Measurements from ENCODE around the gene MZF1. TPM values are rescaled to one million over a fixed set of nuclear protein-coding genes. Genes with fewer than 3 reads are reported as not detected.

MZF1 gene
- total and polyA plus RNA-seq, 8 donors, result 9.8 to 70.2 (median 12.6) TPM

DNA sequence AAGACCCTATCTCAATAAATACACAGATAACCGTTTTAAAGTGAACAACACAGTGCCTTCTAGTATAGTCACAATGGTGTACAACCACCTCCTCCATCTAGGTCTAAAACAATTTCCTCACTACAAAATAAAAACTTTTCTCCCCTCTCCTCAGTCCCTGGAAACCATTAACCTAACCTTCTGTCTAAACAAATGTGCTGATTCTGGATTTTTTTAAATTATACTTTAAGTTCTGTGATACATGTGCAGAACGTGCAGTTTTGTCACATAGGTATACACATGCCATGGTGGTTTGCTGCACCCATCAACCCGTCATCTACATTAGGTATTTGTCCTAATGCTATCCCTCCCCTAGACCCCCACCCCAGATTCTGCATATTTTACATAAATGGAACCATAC, 43.7 kb downstream of the MZF1 start:
- H3K36me3 ChIP-seq, result no peaks in the 10 kb centered on the region
- WGBS, 2 donors, result 54 to 66% methylated on average over 3 of the region's 3 CpGs
- H3K27ac ChIP-seq, result no peak overlapping the region
- TF ChIP-seq, protein P1, sequence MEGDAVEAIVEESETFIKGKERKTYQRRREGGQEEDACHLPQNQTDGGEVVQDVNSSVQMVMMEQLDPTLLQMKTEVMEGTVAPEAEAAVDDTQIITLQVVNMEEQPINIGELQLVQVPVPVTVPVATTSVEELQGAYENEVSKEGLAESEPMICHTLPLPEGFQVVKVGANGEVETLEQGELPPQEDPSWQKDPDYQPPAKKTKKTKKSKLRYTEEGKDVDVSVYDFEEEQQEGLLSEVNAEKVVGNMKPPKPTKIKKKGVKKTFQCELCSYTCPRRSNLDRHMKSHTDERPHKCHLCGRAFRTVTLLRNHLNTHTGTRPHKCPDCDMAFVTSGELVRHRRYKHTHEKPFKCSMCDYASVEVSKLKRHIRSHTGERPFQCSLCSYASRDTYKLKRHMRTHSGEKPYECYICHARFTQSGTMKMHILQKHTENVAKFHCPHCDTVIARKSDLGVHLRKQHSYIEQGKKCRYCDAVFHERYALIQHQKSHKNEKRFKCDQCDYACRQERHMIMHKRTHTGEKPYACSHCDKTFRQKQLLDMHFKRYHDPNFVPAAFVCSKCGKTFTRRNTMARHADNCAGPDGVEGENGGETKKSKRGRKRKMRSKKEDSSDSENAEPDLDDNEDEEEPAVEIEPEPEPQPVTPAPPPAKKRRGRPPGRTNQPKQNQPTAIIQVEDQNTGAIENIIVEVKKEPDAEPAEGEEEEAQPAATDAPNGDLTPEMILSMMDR (IDR thresholded peaks at IDR 0.05), result no peak
- ATAC-seq (no peak), DNase-seq (no peak), FAIRE-seq (no peak)
- intact Hi-C loops (cut with DNase I), result no loop called here
- no peaks in the 10 kb centered on the region for H3K27me3 ChIP-seq
- no peak overlapping the region for H3K4me3 ChIP-seq
- H3K9me3 ChIP-seq, result no peaks in the 10 kb centered on the region
- H3K4me1 ChIP-seq, result no peaks in the 10 kb centered on the region

DNA sequence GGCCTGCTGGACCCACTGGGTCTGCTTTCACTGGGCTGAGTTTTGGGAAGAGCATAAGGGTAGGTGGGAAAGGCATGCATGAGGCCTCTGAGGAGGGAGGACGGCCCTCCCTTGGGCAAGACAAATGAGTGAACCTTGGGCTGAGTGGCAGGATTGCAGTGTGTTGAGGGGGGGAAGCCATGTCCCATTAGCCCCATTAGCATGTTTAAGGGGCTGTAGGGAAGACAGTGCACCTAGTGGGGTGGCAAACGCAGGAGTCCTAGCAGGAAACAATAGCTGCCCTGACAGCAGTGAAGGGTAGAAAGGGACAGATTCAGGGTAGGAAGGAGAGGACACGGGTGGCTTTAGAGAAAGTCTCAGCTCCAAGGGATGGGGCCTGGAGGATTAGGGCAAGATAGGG, 50.4 kb downstream of the MZF1 start:
- no peaks in the 10 kb centered on the region for H3K36me3 ChIP-seq
- no peak overlapping the region for H3K27ac ChIP-seq
- intact Hi-C loops (cut with DNase I), result no loop called here
- ATAC-seq, result no peak
- DNase-seq, result no peak
- no peaks in the 10 kb centered on the region for H3K9me3 ChIP-seq
- peaks cover 6 to 14% (median 11%) of the 10 kb centered on the region in 3 donors for H3K4me1 ChIP-seq
- TF ChIP-seq, protein P1 (IDR thresholded peaks at IDR 0.05), result no peak
- no peak for FAIRE-seq
- WGBS, 2 donors, result 65 to 87% methylated on average over 3 of the region's 3 CpGs
- no peaks in the 10 kb centered on the region for H3K27me3 ChIP-seq
- no peak overlapping the region for H3K4me3 ChIP-seq

DNA sequence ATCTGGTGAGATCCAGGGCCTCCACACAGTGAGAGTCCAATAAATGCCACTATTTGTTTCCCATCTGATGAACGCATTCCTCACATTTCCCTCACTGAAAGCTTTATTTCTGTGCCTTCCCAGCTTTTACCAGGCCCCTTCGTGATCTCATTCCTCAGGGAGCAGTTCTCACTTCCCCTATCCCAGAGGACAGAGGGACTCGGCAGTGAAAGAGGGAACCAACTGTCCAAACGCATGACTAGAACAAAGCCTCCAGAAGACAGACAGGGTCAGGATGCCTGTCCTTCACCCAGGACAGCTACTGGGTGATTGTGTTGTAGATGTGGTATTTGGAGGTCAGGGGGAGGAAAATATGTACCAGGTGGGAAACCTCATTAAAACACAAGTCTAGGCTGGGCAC, 51.5 kb downstream of the MZF1 start:
- no peak for ATAC-seq
- intact Hi-C loops (cut with DNase I), result no loop called here
- TF ChIP-seq, protein P1 (IDR thresholded peaks at IDR 0.05), result no peak
- peaks cover 0 to 7% (median 0%) of the 10 kb centered on the region in 3 donors for H3K36me3 ChIP-seq
- H3K27me3 ChIP-seq, result no peaks in the 10 kb centered on the region
- 63 to 68% methylated on average over 4 of the region's 4 CpGs for WGBS, 2 donors
- no peak for FAIRE-seq
- no peak overlapping the region for H3K27ac ChIP-seq
- no peaks in the 10 kb centered on the region for H3K9me3 ChIP-seq
- no peak overlapping the region for H3K4me3 ChIP-seq
- DNase-seq, result no peak
- peaks cover 6 to 14% (median 13%) of the 10 kb centered on the region in 3 donors for H3K4me1 ChIP-seq

- Histone ChIP-seq H3K9me3 (no peaks in the 10 kb centered on the region), H3K27ac (peak overlapping the region; percentile 86 to 93 (median 90)), H3K4me3 (peak overlapping the region; percentile 55 to 94 (median 84)), H3K27me3 (no peaks in the 10 kb centered on the region), H3K4me1 (peaks cover 6 to 14% (median 13%) of the 10 kb centered on the region in 3 donors), H3K36me3 (peaks cover 0 to 8% (median 0%) of the 10 kb centered on the region in 3 donors)
- DNase-seq (no peak), ATAC-seq (no peak), FAIRE-seq (no peak)
- intact Hi-C loops (cut with DNase I), result no loop called here
- 2 to 5% methylated on average over 7 of the region's 7 CpGs for WGBS, 2 donors
- TF ChIP-seq, protein P1 (IDR thresholded peaks at IDR 0.05), result no peak
Observed at GRCh38 chr19:58520257-58520599, 52.9 kb downstream of the MZF1 start.

DNA sequence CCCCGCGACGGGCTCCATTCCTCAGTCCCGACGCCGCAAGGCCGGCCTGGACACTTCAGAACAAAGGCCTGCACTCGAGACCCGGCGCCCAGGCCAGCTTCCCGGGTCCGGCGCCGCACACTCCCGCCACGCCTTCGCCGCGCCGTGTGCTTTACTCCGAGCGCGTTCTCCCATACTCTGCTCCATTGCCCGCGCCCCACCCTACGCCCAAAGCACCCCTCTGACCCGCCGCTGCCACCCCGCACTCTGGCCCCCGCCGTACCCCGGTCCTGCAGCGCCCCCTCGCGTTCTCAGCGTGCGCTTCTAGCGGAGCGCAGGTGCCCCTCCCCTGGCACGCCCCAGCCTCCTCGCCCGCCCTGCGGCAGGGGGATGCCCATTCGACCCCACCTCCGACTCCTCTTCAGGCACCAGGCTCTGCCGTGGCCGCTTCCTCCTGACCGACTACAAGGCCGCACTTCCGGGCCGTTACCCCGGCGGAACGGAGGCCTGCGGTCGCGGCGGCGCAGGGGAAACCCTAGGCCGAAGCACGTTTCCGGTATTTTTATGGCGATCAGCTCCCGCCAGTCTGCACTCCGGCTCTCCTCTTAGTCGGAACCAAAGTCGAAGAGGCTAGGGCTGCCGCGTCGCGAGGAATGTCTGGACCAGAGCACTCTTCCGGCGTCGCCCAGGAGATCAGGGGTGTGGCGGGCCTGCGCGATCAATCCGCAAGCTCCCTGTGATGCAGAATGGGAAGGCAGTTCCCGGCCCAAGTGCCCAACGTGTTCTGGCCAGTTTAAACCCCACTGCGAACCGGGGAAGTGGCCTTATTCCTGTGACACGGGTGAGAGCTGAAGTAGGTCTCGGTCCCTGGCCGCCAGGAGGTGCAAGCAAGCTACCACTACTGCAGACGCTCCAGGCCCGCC, 53.5 kb downstream of the MZF1 start, which contains the start of gene ZBTB45:
Gene ZBTB45 (minus strand): TSS at position 456 of the 902 bp plus-strand sequence. CDS start 2,137 bp downstream, outside the sequence.
- Histone ChIP-seq H3K4me3 (peak within 1 kb of the TSS; percentile 55 to 94 (median 84)), H3K9me3 (no peaks in the 10 kb centered on the region), H3K36me3 (peaks cover 0 to 8% (median 0%) of the 10 kb centered on the region in 3 donors), H3K27ac (peak within 1 kb of the TSS; percentile 86 to 93 (median 90)), H3K27me3 (no peaks in the 10 kb centered on the region), H3K4me1 (peaks cover 6 to 14% (median 13%) of the 10 kb centered on the region in 3 donors)
- FAIRE-seq, result no peak
- TF ChIP-seq, protein P1 (IDR thresholded peaks at IDR 0.05), result peak in 3 of 4 donors; percentile 34 to 44 (median 40)
- WGBS, 2 donors, result 1% methylated on average over 87 of the region's 87 CpGs
- intact Hi-C loops (cut with DNase I), result no loop called here
- DNase-seq, result peak; percentile 90 to 97 (median 94)
- peak; percentile 87 to 92 (median 88) for ATAC-seq
